H1 (cell line): ENCODE data around the gene MGMT. TPM values are rescaled to one million over a fixed set of nuclear protein-coding genes. Genes with fewer than 3 reads are reported as not detected.

ENCODE experiments used
- CTCF ChIA-PET: fragments of 300-600 bp; sonication (Branson Sonifier 250); formaldehyde crosslinking; loops from one replicate; lab custom pipeline; 2021; ENCODE audit not compliant: partially characterized antibody; lab: Charles Lee
- POLR2A ChIA-PET: fragments of 300-600 bp; sonication (Branson Sonifier 250); formaldehyde crosslinking; loops from one replicate; lab custom pipeline; 2021; ENCODE audit warnings: inconsistent platforms; ENCODE audit not compliant: partially characterized antibody; lab: Charles Lee
- DNase-seq, 2 experiments: peaks; one replicate each; pipeline versions ENCODE4 v3.0.0 to v3.0.0-alpha.2; 2010 to 2022; ENCODE audit warnings: low spot score in 2 of 2, low read depth in 1 of 2, mixed read lengths in 1 of 2
- FAIRE-seq: peaks from 2 replicates; lab custom pipeline; 2011; peaks lifted over from hg19 to GRCh38; lab: Jason Lieb, UNC
- H2AFZ ChIP-seq: 2 replicates; pipeline ENCODE4 v1.8.1; 2012; ENCODE audit warnings: low read length, inconsistent platforms
- H2AK5ac ChIP-seq: 2 replicates; pipeline ENCODE4 v1.6.1; 2013; ENCODE audit warnings: low read depth, low read length
- H2BK120ac ChIP-seq: replicated peaks from 2 replicates; pipeline ENCODE3; 2013; ENCODE audit warnings: low read depth, low read length, inconsistent platforms
- H2BK12ac ChIP-seq: 2 replicates; pipeline ENCODE4 v1.6.1; 2013; ENCODE audit warnings: low read depth, low read length
- H2BK15ac ChIP-seq: 2 replicates; pipeline ENCODE4 v1.6.1; 2013; ENCODE audit warnings: low read length
- H2BK20ac ChIP-seq: 2 replicates; pipeline ENCODE4 v1.6.1; 2013; ENCODE audit warnings: low read length
- H2BK5ac ChIP-seq: 2 replicates; pipeline ENCODE4 v1.6.1; 2013; ENCODE audit warnings: low read depth, low read length
- H3K14ac ChIP-seq: 2 replicates; pipeline ENCODE4 v1.6.1; 2013; ENCODE audit warnings: inconsistent platforms; ENCODE audit not compliant: insufficient read length
- H3K18ac ChIP-seq: 2 replicates; pipeline ENCODE4 v1.6.1; 2013; ENCODE audit warnings: low read length; ENCODE audit errors: extremely low read depth
- H3K23ac ChIP-seq: 2 replicates; pipeline ENCODE4 v1.6.1; 2013; ENCODE audit warnings: inconsistent platforms; ENCODE audit not compliant: insufficient read length
- H3K23me2 ChIP-seq: 2 replicates; pipeline ENCODE4 v1.6.1; 2013; ENCODE audit warnings: low read depth, low read length
- H3K27ac ChIP-seq: 2 replicates; pipeline ENCODE4 v1.6.1; 2011; ENCODE audit warnings: low read depth, low read length, inconsistent platforms
- H3K27me3 ChIP-seq, 4 experiments: replicated peaks in 1 of 4; 1 replicate in 1 of 4; 2 replicates in 3 of 4; pipeline versions ENCODE4 v1.6.1 to v1.8.1; 2011 to 2013; ENCODE audit warnings: low read length in 3 of 4, mild to moderate bottlenecking in 3 of 4, inconsistent platforms in 2 of 4, mixed read lengths in 2 of 4, moderate library complexity in 1 of 4; ENCODE audit not compliant: control insufficient read depth in 3 of 4, insufficient read depth in 3 of 4; ENCODE audit errors: extremely low read depth in 1 of 4
- H3K36me3 ChIP-seq, 4 experiments: 2 replicates each; pipeline versions ENCODE4 v1.6.1 to v1.8.1; 2011 to 2013; ENCODE audit warnings: mild to moderate bottlenecking in 4 of 4, low read length in 3 of 4, moderate library complexity in 2 of 4, control low read depth in 1 of 4, inconsistent platforms in 1 of 4; ENCODE audit not compliant: insufficient read depth in 4 of 4, control insufficient read depth in 2 of 4
- H3K4ac ChIP-seq: replicated peaks from 2 replicates; pipeline ENCODE3; 2013; ENCODE audit warnings: low read length, low read depth, mixed read lengths, inconsistent platforms; ENCODE audit not compliant: insufficient read length
- H3K4me1 ChIP-seq, 4 experiments: replicated peaks in 1 of 4; 1 replicate in 1 of 4; 2 replicates in 3 of 4; pipeline versions ENCODE4 v1.6.1 to v1.8.1; 2011 to 2013; ENCODE audit warnings: low read length in 3 of 4, inconsistent platforms in 2 of 4, mixed read lengths in 1 of 4; ENCODE audit not compliant: insufficient read depth in 4 of 4, control insufficient read depth in 3 of 4
- H3K4me2 ChIP-seq, 2 experiments: 2 replicates each; pipeline versions ENCODE4 v1.6.1 to v1.8.1; 2011 to 2013; ENCODE audit warnings: low read depth in 2 of 2, low read length in 2 of 2, control low read depth in 1 of 2, inconsistent platforms in 1 of 2, mild to moderate bottlenecking in 1 of 2; ENCODE audit not compliant: insufficient read depth in 1 of 2
- H3K4me3 ChIP-seq, 4 experiments: fragments of 200-600, 300-600 bp in 1 of 4; sonication (generic), shearing (Covaris generic), sonication (Bioruptor Twin) in 1 of 4; 2 replicates each; pipeline versions ENCODE4 v1.5.1 to v1.8.1; 2011 to 2016; ENCODE audit warnings: low read length in 4 of 4, low read depth in 3 of 4, control low read depth in 2 of 4, inconsistent platforms in 2 of 4, mild to moderate bottlenecking in 2 of 4, mixed read lengths in 1 of 4, moderate library complexity in 1 of 4; ENCODE audit not compliant: insufficient read depth in 2 of 4; ENCODE audit errors: extremely low read depth in 1 of 4
- H3K56ac ChIP-seq: replicated peaks from 2 replicates; pipeline ENCODE3; 2013; ENCODE audit warnings: low read depth, mild to moderate bottlenecking, mixed read lengths, low read length, inconsistent platforms; ENCODE audit not compliant: insufficient read length
- H3K79me1 ChIP-seq: 2 replicates; pipeline ENCODE4 v1.6.1; 2013; ENCODE audit warnings: low read depth, low read length, control low read depth
- H3K79me2 ChIP-seq, 2 experiments: 2 replicates each; pipeline versions ENCODE4 v1.6.1 to v1.8.1; 2012 to 2013; ENCODE audit warnings: low read length in 2 of 2, mild to moderate bottlenecking in 2 of 2, inconsistent platforms in 1 of 2; ENCODE audit not compliant: insufficient read depth in 2 of 2, control insufficient read depth in 1 of 2
- H3K9ac ChIP-seq, 4 experiments: replicated peaks in 1 of 4; 1 replicate in 1 of 4; 2 replicates in 3 of 4; pipeline versions ENCODE4 v1.6.1 to v1.8.1; 2011 to 2013; ENCODE audit warnings: low read depth in 3 of 4, low read length in 3 of 4, control low read depth in 2 of 4, mild to moderate bottlenecking in 2 of 4, moderate library complexity in 2 of 4, inconsistent platforms in 1 of 4; ENCODE audit errors: extremely low read depth in 1 of 4
- H3K9me3 ChIP-seq, 2 experiments: 2 replicates each; pipeline versions ENCODE4 v1.6.1 to v1.8.1; 2012 to 2013; ENCODE audit warnings: mild to moderate bottlenecking in 2 of 2, moderate library complexity in 2 of 2, control low read depth in 1 of 2, inconsistent platforms in 1 of 2, low read depth in 1 of 2, low read length in 1 of 2, mixed read lengths in 1 of 2; ENCODE audit not compliant: insufficient read depth in 2 of 2
- H4K20me1 ChIP-seq, 2 experiments: replicated peaks in 1 of 2; 2 replicates each; pipeline versions ENCODE3 to v1.8.1; 2011 to 2013; ENCODE audit warnings: inconsistent platforms in 2 of 2, low read length in 2 of 2, mild to moderate bottlenecking in 1 of 2; ENCODE audit not compliant: insufficient read depth in 2 of 2, control insufficient read depth in 1 of 2
- H4K5ac ChIP-seq: 2 replicates; pipeline ENCODE4 v1.6.1; 2013; ENCODE audit warnings: low read length, low read depth, mixed read lengths, inconsistent platforms; ENCODE audit not compliant: insufficient read length
- H4K8ac ChIP-seq: 2 replicates; pipeline ENCODE4 v1.8.0; 2013; ENCODE audit warnings: mild to moderate bottlenecking, moderate library complexity, low read length, inconsistent platforms; ENCODE audit not compliant: insufficient read depth; ENCODE audit errors: extremely low read depth
- H4K91ac ChIP-seq: replicated peaks from 2 replicates; pipeline ENCODE3; 2013; ENCODE audit warnings: low read length, mixed read lengths, inconsistent platforms; ENCODE audit not compliant: insufficient read length
- RBBP5 ChIP-seq: IDR thresholded peaks from 2 replicates; pipeline ENCODE4 v1.7.1; 2012; ENCODE audit warnings: low read depth, mild to moderate bottlenecking, inconsistent platforms, low read length, moderate library complexity, borderline replicate concordance
- WGBS, 2 experiments: shearing (Covaris generic) in 1 of 2; methylation state at CpG; one replicate each; pipeline versions ENCODE4 v1.1.6 to v1.1.7; 2013 to 2015; ENCODE audit warnings: low lambda C conversion rate in 2 of 2, mixed read lengths in 2 of 2, inconsistent platforms in 1 of 2, low coverage in 1 of 2, missing lambda C conversion rate in 1 of 2; ENCODE audit not compliant: insufficient replicate concordance in 2 of 2, insufficient coverage in 1 of 2, insufficient read length in 1 of 2; ENCODE audit errors: extremely low coverage in 1 of 2, missing lambda C conversion rate in 1 of 2; 5-methylcytosine and 5-hydroxymethylcytosine counted together
- polyA plus RNA-seq, 7 experiments: library from polyadenylated mRNA; depleted of rRNA in 3 of 7; stranded (reverse) in 5 of 7; unstranded in 2 of 7; fragments of >200 nt in 5 of 7; fragments of 200-250 nt in 2 of 7; gene quantifications; 1 replicate in 5 of 7; 2 replicates in 1 of 7; 4 replicates in 1 of 7; pipeline versions ENCODE4 v1.2.1 to v1.2.3, GENCODE V29; 2011 to 2013; ENCODE audit warnings: missing spikeins in 2 of 7, mixed read lengths in 2 of 7
- total RNA-seq: library from RNA; stranded (reverse); fragmentation: NEBNext Ultra II Directional; extraction: Animal tissue kit (Norgen Biotek cat#: 25700); gene quantifications from 2 replicates; pipeline ENCODE4 v1.2.1, GENCODE V29; 2021

Gene MGMT
- total and polyA plus RNA-seq, 2 of the 8 experiments (the other 6 are each of a cell fraction or from before 2014, with no cell fraction given) = 9.9 to 10.7 TPM

DNA sequence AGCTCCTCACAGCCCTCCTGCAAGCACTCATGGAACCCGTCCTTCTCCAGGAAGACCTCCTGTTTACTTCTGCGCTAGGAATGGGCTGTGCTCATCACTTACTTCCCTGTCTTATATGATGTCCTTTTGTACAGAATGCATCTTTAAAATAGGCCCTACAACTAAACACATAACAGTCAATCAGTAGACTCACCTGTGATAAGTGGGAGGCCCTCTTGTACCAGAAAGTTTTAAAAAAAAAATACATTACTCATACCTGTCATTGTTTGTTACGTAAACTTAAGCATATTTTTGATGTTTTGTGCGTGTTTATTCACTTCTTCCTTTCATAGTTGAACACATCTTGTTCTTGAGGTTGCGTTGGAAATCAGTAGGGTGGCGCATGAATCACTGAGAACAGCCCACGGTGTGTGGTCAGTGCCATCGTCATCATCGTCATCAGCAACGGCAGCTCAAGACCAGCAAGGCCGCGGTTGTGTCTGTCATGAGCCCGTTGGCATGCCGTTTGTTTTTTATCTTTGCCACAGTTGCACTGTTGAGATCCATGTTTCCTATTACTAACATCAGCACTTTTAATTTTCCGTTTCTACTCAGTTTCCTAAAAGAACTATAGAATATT, 232.8 kb downstream of the MGMT start:
- H3K23me2 ChIP-seq = no peaks in the 10 kb centered on the region
- H3K27me3 ChIP-seq = no peaks in the 10 kb centered on the region; a peak in 1 of 7 replicates
- no peaks in the 10 kb centered on the region for H3K79me1 ChIP-seq
- no peak for TF ChIP-seq RBBP5
- TF ChIP-seq, all 59 proteins: peak for 0
- no peak overlapping the region for H2AFZ ChIP-seq
- no peak overlapping the region for H2BK5ac ChIP-seq
- no peak overlapping the region for H2BK20ac ChIP-seq
- H3K9ac ChIP-seq = no peak overlapping the region
- no peak overlapping the region for H3K14ac ChIP-seq
- H3K4me2 ChIP-seq = no peak overlapping the region
- no peak overlapping the region for H4K5ac ChIP-seq
- H3K27ac ChIP-seq = no peak overlapping the region
- no peak overlapping the region for H3K18ac ChIP-seq
- no peak overlapping the region for H4K8ac ChIP-seq
- no peak overlapping the region for H2BK15ac ChIP-seq
- CTCF ChIA-PET = no interaction called here
- H3K36me3 ChIP-seq = no peaks in the 10 kb centered on the region
- no peak overlapping the region for H2AK5ac ChIP-seq
- H3K4me3 ChIP-seq = no peak overlapping the region
- no peak overlapping the region for H2BK120ac ChIP-seq
- WGBS, 2 experiments = 84% methylated on average over 15 of the region's 15 CpGs; no CpG with 5 or more reads in 1 of the 2 experiments
- H3K56ac ChIP-seq = no peak overlapping the region
- H4K91ac ChIP-seq = no peak overlapping the region
- H3K23ac ChIP-seq = no peak overlapping the region
- FAIRE-seq (no peak), DNase-seq (no peak)
- no peaks in the 10 kb centered on the region; a peak in 1 of 7 replicates for H3K4me1 ChIP-seq
- H3K79me2 ChIP-seq = no peaks in the 10 kb centered on the region
- H4K20me1 ChIP-seq = no peaks in the 10 kb centered on the region
- H3K4ac ChIP-seq = no peak overlapping the region
- H3K9me3 ChIP-seq = no peaks in the 10 kb centered on the region
- POLR2A ChIA-PET = no interaction called here
- no peak overlapping the region for H2BK12ac ChIP-seq
